Adipocyte (in vitro differentiated cells): ENCODE measurements around the gene GALNT7.

Experiments
- DNase-seq: peaks from one replicate; pipeline ENCODE4 v3.0.0-alpha.2; 2015; ENCODE audit warnings: low read depth
- H3K27me3 ChIP-seq: replicated peaks from 2 replicates; pipeline ENCODE4 v1.7.0; 2013; ENCODE audit warnings: mild to moderate bottlenecking, low read length, moderate library complexity; ENCODE audit not compliant: control insufficient read depth, insufficient read depth
- H3K36me3 ChIP-seq: 2 replicates; pipeline ENCODE4 v1.7.0; 2013; ENCODE audit warnings: low read length, mild to moderate bottlenecking, moderate library complexity; ENCODE audit not compliant: control insufficient read depth, insufficient read depth, severe bottlenecking
- H3K4me1 ChIP-seq: 2 replicates; pipeline ENCODE4 v1.7.0; 2013; ENCODE audit warnings: mild to moderate bottlenecking, low read length, moderate library complexity; ENCODE audit not compliant: control insufficient read depth, insufficient read depth
- H3K4me3 ChIP-seq: 2 replicates; pipeline ENCODE4 v1.7.0; 2013; ENCODE audit warnings: mild to moderate bottlenecking, low read length, moderate library complexity
- H3K9ac ChIP-seq: 2 replicates; pipeline ENCODE4 v1.7.0; 2013; ENCODE audit warnings: mild to moderate bottlenecking, low read length, moderate library complexity
- H3K9me3 ChIP-seq: 2 replicates; pipeline ENCODE4 v1.7.0; 2013; ENCODE audit warnings: mild to moderate bottlenecking, low read length, moderate library complexity; ENCODE audit not compliant: control insufficient read depth

GALNT7 gene

DNA sequence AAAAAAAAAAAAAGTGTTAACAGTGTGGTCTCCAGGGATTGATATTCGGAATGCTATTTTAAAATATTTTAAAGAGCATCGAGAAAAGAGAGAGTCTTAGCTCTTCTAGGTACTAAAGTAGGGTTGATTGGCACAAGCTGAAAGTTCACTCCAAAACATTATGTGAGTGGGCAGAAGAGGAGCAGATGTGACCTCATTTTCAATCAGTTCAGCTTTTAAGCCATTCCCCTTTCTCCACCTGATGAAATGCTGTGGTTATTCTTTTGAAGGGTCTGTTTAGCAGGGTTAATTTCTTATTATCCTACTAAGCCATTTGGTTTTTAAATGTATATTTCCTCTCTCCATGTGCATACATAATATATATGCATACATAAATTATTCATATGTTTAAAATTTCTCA lies 69.2 kb downstream of the GALNT7 start:
- no peaks in the 10 kb centered on the region for H3K36me3 ChIP-seq
- H3K9me3 ChIP-seq, result no peaks in the 10 kb centered on the region
- H3K9ac ChIP-seq, result no peak overlapping the region
- no peak for DNase-seq
- peaks cover under 1% of the 10 kb centered on the region for H3K4me1 ChIP-seq
- no peak overlapping the region for H3K4me3 ChIP-seq
- no peaks in the 10 kb centered on the region for H3K27me3 ChIP-seq

DNA sequence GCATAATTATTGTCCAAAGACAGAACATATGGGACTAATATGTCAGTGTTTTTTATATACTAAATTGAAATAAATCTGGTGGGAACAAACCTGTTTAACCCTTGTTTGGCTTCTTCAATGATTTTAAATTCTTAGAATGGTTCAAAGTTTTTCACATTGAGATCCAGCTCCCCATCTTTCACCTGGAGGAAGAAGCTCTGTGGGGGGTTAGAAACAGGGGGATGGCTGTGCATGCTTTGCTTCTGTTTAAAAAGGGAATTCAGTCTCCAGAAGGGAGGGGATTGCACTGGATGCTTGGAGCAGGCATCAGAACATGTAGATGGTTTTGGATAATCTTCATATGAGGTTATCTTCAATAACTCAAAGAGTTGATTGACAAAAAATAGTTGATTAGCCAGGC lies 72.1 kb downstream of the GALNT7 start:
- DNase-seq, result no peak
- Histone ChIP-seq H3K4me3 (no peak overlapping the region), H3K27me3 (no peaks in the 10 kb centered on the region)

GRCh38 chr4:173242466-173243250 lies 74.0 kb downstream of the GALNT7 start:
- no peak overlapping the region for H3K9ac ChIP-seq
- H3K36me3 ChIP-seq, result no peaks in the 10 kb centered on the region
- peaks cover 9% of the 10 kb centered on the region for H3K4me1 ChIP-seq
- no peak overlapping the region for H3K4me3 ChIP-seq
- H3K9me3 ChIP-seq, result no peaks in the 10 kb centered on the region
- no peaks in the 10 kb centered on the region for H3K27me3 ChIP-seq
- DNase-seq, result no peak

More for the DNA sequence above, 72.1 kb downstream of the GALNT7 start:
- Histone ChIP-seq H3K9ac (no peak overlapping the region), H3K36me3 (no peaks in the 10 kb centered on the region), H3K9me3 (no peaks in the 10 kb centered on the region), H3K4me1 (peaks cover 9% of the 10 kb centered on the region)

- no peaks in the 10 kb centered on the region for H3K36me3 ChIP-seq
- H3K4me1 ChIP-seq, result peaks cover 9% of the 10 kb centered on the region
- no peak overlapping the region for H3K4me3 ChIP-seq
- no peak overlapping the region for H3K9ac ChIP-seq
- DNase-seq, result peak; percentile 57
- H3K27me3 ChIP-seq, result no peaks in the 10 kb centered on the region
- no peaks in the 10 kb centered on the region for H3K9me3 ChIP-seq
Observed at GRCh38 chr4:173243321-173243720, 74.7 kb downstream of the GALNT7 start.

DNA sequence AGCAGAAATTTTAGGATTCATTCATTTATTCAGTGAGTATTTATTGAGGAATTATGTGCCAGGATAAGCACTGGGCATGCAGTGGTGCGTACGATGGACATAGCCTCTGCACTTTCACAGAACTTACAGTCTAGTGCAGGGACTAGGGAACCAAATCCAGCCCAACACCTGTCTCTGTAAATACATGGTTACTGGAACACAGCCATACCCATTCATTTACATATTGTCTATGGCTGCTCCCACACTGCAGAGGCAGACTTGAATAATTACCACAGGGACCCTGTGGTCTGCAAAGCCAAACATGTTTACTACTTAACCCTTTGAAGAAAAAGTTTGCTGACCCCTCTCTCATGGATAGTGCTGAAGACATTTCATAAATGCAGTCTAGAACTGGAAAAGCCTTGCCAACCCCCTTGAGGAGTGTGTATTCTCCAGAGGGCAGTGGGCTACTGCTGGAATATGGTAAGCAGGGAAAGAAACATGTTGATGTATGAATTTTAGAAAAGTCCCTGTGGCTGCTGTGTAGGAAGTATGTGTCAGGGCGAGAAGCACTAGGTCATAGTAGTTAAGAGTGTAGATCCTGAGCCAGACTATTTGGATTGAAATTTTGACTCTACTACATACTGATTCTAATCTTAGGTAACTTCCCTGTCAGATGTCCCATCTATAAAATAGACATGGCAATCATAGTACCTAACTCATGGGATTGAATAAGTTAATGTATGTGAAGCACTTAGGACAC lies 75.5 kb downstream of the GALNT7 start:
- no peak for DNase-seq
- H3K36me3 ChIP-seq, result no peaks in the 10 kb centered on the region
- H3K4me3 ChIP-seq, result no peak overlapping the region
- no peaks in the 10 kb centered on the region for H3K27me3 ChIP-seq
- no peaks in the 10 kb centered on the region for H3K9me3 ChIP-seq
- H3K4me1 ChIP-seq, result peaks cover 9% of the 10 kb centered on the region
- H3K9ac ChIP-seq, result no peak overlapping the region

DNA sequence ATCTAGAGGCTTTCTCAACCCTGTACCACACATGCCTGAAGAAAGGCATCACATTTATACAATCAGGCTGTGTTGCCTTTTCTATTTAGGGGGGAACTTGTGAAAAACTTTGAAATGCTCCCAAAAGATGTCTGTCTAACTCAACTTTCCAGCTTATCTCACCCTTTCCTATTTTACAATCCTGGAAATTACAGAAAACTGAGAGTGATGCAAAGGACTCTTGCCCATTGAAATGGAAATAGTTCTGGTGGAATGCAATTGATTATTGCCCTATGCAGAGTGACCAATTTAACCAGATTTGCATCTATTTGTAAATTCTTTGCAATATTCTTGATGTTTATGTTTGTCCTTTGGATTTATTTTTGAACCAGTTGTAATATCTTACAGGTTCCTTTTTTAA lies 77.3 kb downstream of the GALNT7 start:
- Histone ChIP-seq H3K9me3 (no peaks in the 10 kb centered on the region), H3K4me1 (peaks cover 9% of the 10 kb centered on the region), H3K36me3 (no peaks in the 10 kb centered on the region), H3K4me3 (no peak overlapping the region), H3K9ac (no peak overlapping the region), H3K27me3 (no peaks in the 10 kb centered on the region)
- no peak for DNase-seq

DNA sequence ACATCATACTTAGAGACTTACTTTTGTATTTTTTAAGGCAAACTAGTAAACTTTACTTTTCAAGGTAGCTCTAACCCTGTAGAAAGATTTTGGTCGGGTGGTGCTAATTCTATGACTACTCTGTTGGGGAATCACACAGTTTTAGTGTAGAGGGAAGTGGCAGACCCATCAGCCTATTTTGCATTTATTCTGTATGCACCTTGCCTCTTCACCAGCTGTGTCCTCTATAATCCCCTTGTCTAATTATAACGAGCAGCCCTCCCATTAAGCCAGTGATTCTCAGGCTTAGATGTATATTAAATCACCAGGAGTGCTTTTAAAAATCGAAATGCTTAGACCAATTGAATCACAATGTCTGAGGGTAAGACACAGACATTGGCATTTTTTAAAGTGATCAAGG lies 78.1 kb downstream of the GALNT7 start:
- peaks cover 9% of the 10 kb centered on the region for H3K4me1 ChIP-seq
- H3K36me3 ChIP-seq, result no peaks in the 10 kb centered on the region
- no peaks in the 10 kb centered on the region for H3K9me3 ChIP-seq
- no peaks in the 10 kb centered on the region for H3K27me3 ChIP-seq
- no peak overlapping the region for H3K4me3 ChIP-seq
- DNase-seq, result no peak
- no peak overlapping the region for H3K9ac ChIP-seq

DNA sequence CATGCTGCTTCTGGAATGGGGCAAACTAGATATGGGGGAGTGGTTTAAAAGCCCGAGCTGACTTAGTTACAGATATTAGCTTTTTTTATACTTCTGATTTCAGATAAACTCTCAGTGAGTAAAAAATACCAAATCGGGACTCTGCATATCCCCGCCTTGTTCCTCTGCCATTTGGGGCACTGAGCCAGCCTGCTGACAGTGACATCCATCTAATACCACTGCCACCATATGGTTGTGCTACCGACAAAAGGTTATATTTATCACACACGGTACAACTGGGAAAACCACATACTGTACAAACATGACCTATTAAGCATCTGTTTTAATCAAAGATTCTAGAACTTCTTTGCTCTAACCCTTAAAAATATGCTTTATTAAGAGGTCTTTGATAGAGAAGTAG lies 78.7 kb downstream of the GALNT7 start:
- H3K9ac ChIP-seq, result no peak overlapping the region
- H3K4me3 ChIP-seq, result no peak overlapping the region
- H3K36me3 ChIP-seq, result no peaks in the 10 kb centered on the region
- H3K27me3 ChIP-seq, result no peaks in the 10 kb centered on the region
- DNase-seq, result no peak
- peaks cover 12% of the 10 kb centered on the region for H3K4me1 ChIP-seq
- H3K9me3 ChIP-seq, result no peaks in the 10 kb centered on the region

- DNase-seq, result no peak
- H3K9ac ChIP-seq, result no peak overlapping the region
- H3K36me3 ChIP-seq, result no peaks in the 10 kb centered on the region
- H3K4me1 ChIP-seq, result peaks cover 4% of the 10 kb centered on the region
- no peaks in the 10 kb centered on the region for H3K27me3 ChIP-seq
- H3K9me3 ChIP-seq, result no peaks in the 10 kb centered on the region
- H3K4me3 ChIP-seq, result no peak overlapping the region
Observed at GRCh38 chr4:173248690-173249089, 80.1 kb downstream of the GALNT7 start.

DNA sequence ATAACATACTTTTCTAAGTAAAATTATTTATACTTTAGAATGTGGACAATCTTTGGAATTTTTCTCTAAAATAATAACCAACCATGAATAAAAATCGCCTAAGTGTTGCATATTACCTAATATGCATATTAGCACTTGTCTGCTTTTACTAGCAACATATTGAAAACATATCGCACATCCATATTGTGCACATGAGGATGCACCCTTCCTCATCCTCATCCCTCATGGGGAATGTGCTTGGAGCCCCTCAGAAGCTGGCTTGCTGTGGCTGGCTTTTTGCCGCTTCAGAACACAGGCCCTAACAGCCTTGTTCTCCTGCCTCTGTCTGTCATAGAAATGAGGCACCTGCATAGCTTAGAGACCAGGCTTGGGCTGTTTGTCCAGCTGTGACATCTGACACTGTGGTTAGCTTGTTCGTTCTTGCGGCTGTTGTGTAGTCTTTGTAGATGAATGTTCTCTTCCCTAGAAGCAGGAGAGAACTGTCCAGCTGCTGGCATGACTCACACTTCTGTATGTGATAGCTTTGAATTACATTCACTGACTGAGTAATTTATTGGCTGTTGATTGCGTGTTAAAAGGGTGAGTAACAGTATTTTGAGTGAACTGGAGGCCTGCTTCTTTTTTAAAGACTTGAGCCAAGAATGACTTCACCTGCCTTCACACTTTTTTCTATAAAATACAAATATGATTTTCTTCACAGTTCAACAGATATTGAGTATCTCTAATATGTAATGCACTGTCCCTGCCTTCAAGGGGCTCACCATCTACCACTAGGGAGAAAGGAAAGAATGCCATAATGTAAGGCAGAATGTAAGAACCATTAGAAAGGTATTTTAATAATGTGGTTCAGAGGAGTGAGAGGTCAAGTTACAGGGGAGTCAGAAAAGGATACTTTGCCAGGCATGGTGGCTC lies 83.7 kb downstream of the GALNT7 start:
- Histone ChIP-seq H3K27me3 (no peaks in the 10 kb centered on the region), H3K9me3 (no peaks in the 10 kb centered on the region), H3K9ac (no peak overlapping the region), H3K4me1 (peaks cover 4% of the 10 kb centered on the region), H3K4me3 (no peak overlapping the region), H3K36me3 (no peaks in the 10 kb centered on the region)
- DNase-seq, result peak; percentile 83

DNA sequence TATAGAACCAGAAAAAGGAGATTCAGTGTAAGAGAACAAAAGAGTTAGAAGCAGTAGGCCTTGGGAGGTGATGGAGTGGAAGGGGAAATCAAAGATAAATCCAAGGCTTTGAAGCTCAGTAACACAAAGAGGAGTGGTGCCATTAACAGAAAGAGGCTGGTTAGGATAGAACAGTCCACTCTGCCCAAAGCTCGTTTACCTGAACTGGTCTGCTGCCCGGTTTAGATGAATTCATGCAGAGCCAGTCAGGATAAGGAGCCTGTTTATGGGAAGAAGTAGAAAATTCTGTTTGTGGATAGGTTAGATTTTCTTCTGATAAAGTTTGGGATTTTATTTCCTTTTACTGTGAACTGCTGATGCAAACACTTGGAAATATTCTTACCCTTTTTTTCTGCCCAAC lies 85.0 kb downstream of the GALNT7 start:
- no peaks in the 10 kb centered on the region for H3K36me3 ChIP-seq
- H3K4me1 ChIP-seq, result peaks cover 9% of the 10 kb centered on the region
- H3K4me3 ChIP-seq, result no peak overlapping the region
- DNase-seq, result no peak
- H3K9ac ChIP-seq, result no peak overlapping the region
- H3K27me3 ChIP-seq, result no peaks in the 10 kb centered on the region
- H3K9me3 ChIP-seq, result no peaks in the 10 kb centered on the region
